ENCODE data around the gene LGALS3BP. TPM values are rescaled to one million over a fixed set of nuclear protein-coding genes. Genes with fewer than 3 reads are reported as not detected.

LGALS3BP gene
- total RNA-seq, 1 donor: 457 TPM

GRCh38 chr17:78923660-78924453 is 55.9 kb downstream of the LGALS3BP start:
- Histone ChIP-seq H4K20me1 (ENCODE audit: insufficient read depth, low read length) (peaks cover 50% of the 10 kb centered on the region), H3K27me3 (ENCODE audit: insufficient read depth, low read length) (no peaks in the 10 kb centered on the region), H3K36me3 (ENCODE audit: insufficient read depth, low read length) (no peaks in the 10 kb centered on the region), H3K79me2 (ENCODE audit: insufficient read depth, low read length) (peaks cover 59% of the 10 kb centered on the region), H3K4me3 (ENCODE audit: insufficient read depth, low read length) (peak overlapping the region; percentile 88), H3K4me1 (ENCODE audit: insufficient read depth, low read length) (peaks cover 35% of the 10 kb centered on the region), H3K9me3 (ENCODE audit: low read depth, low read length) (no peaks in the 10 kb centered on the region), H2AFZ (ENCODE audit: low read length) (no peak overlapping the region), H3K27ac (ENCODE audit: low read depth, low read length) (peak overlapping the region; percentile 17), H3K4me2 (ENCODE audit: insufficient read depth, low read length) (peak overlapping the region; percentile 92)
- no peak for TF ChIP-seq CTCF (IDR thresholded peaks at IDR 0.05; ENCODE audit: extremely low read depth, low read depth, low read length)
- peak; percentile 91 for DNase-seq (ENCODE audit: insufficient read length, low spot score, missing footprints)

- H4K20me1 ChIP-seq (ENCODE audit: insufficient read depth, low read length): peaks cover 59% of the 10 kb centered on the region
- TF ChIP-seq CTCF (IDR thresholded peaks at IDR 0.05; ENCODE audit: extremely low read depth, low read depth, low read length): no peak
- peaks cover 35% of the 10 kb centered on the region for H3K4me1 ChIP-seq (ENCODE audit: insufficient read depth, low read length)
- H3K36me3 ChIP-seq (ENCODE audit: insufficient read depth, low read length): no peaks in the 10 kb centered on the region
- H3K9me3 ChIP-seq (ENCODE audit: low read depth, low read length): no peaks in the 10 kb centered on the region
- DNase-seq (ENCODE audit: insufficient read length, low spot score, missing footprints): peak; percentile 36
- H3K27me3 ChIP-seq (ENCODE audit: insufficient read depth, low read length): no peaks in the 10 kb centered on the region
- H3K4me3 ChIP-seq (ENCODE audit: insufficient read depth, low read length): peak overlapping the region; percentile 88
- H3K27ac ChIP-seq (ENCODE audit: low read depth, low read length): no peak overlapping the region
- peak overlapping the region; percentile 92 for H3K4me2 ChIP-seq (ENCODE audit: insufficient read depth, low read length)
- peaks cover 68% of the 10 kb centered on the region for H3K79me2 ChIP-seq (ENCODE audit: insufficient read depth, low read length)
- H2AFZ ChIP-seq (ENCODE audit: low read length): no peak overlapping the region
Measured at GRCh38 chr17:78922816-78923498, 56.8 kb downstream of the LGALS3BP start.

GRCh38 chr17:78921437-78921971 is 58.2 kb downstream of the LGALS3BP start:
- peak; percentile 74 for DNase-seq (ENCODE audit: insufficient read length, low spot score, missing footprints)
- Histone ChIP-seq H3K4me2 (ENCODE audit: insufficient read depth, low read length) (peak overlapping the region; percentile 59), H4K20me1 (ENCODE audit: insufficient read depth, low read length) (peaks cover 71% of the 10 kb centered on the region), H3K4me1 (ENCODE audit: insufficient read depth, low read length) (peaks cover 36% of the 10 kb centered on the region), H2AFZ (ENCODE audit: low read length) (no peak overlapping the region), H3K4me3 (ENCODE audit: insufficient read depth, low read length) (peak overlapping the region; percentile 33), H3K27me3 (ENCODE audit: insufficient read depth, low read length) (no peaks in the 10 kb centered on the region), H3K27ac (ENCODE audit: low read depth, low read length) (no peak overlapping the region), H3K9me3 (ENCODE audit: low read depth, low read length) (no peaks in the 10 kb centered on the region), H3K36me3 (ENCODE audit: insufficient read depth, low read length) (no peaks in the 10 kb centered on the region), H3K79me2 (ENCODE audit: insufficient read depth, low read length) (peaks cover 81% of the 10 kb centered on the region)
- no peak for TF ChIP-seq CTCF (IDR thresholded peaks at IDR 0.05; ENCODE audit: extremely low read depth, low read depth, low read length)

Other genes with a start within 250 kb of the LGALS3BP start
- gene CYTH1, start 197.7 kb downstream of the LGALS3BP start, total RNA-seq: 20.9 and 21.4 TPM in 2 replicates
- gene USP36, start 139.1 kb downstream of the LGALS3BP start, total RNA-seq: 30.8 and 34.8 TPM in 2 replicates
- gene CEP295NL, start 76.7 kb downstream of the LGALS3BP start, total RNA-seq: 2.5 and 5.3 TPM in 2 replicates
- gene TIMP2, start 54.5 kb downstream of the LGALS3BP start, total RNA-seq: 164 and 171 TPM in 2 replicates
- gene CANT1, start 29.8 kb upstream of the LGALS3BP start, total RNA-seq: 49.2 and 51.3 TPM in 2 replicates
- 13.8 and 14.4 TPM in 2 replicates for gene C1QTNF1, start 44.2 kb upstream of the LGALS3BP start, total RNA-seq
- 11.8 and 14.5 TPM in 2 replicates for gene ENGASE, start 94.9 kb upstream of the LGALS3BP start, total RNA-seq